HG03159 (cell line): ENCODE data around the gene SEMA7A.
A peak's percentile ranks its signal among the peaks of the same experiment; 100 is the strongest.
"Not testable (repeated sequence)": the region's sequence is repeated elsewhere in the genome, so short reads cannot be mapped to it uniquely, and the experiment has no call there.

Experiments
- ATAC-seq: cut with Tn5 transposase; IDR thresholded peaks from one replicate; pipeline ENCODE4 v1.9.1; 2021; ENCODE audit warnings: mild to moderate bottlenecking, moderate library complexity; ENCODE audit not compliant: unreplicated experiment

SEMA7A gene

GRCh38 chr15:74433592-74434262 lies at the start of gene SEMA7A:
Gene SEMA7A, minus strand, starts transcription at chr15:74433958. Its CDS starts 40 bp downstream, at chr15:74433918.
- ATAC-seq = peak; percentile 68

GRCh38 chr15:74482661-74483060 lies 48.9 kb upstream of the SEMA7A start:
- no peak for ATAC-seq

GRCh38 chr15:74480364-74480763 lies 46.6 kb upstream of the SEMA7A start:
- not testable (repeated sequence) for ATAC-seq

- ATAC-seq = not testable (repeated sequence)
Measured at GRCh38 chr15:74471621-74472020, 37.9 kb upstream of the SEMA7A start.

GRCh38 chr15:74470631-74471395 lies 37.1 kb upstream of the SEMA7A start:
- no peak for ATAC-seq

GRCh38 chr15:74468341-74469032 lies 34.7 kb upstream of the SEMA7A start:
- ATAC-seq = no peak

GRCh38 chr15:74466570-74466969 lies 32.8 kb upstream of the SEMA7A start:
- no peak for ATAC-seq

GRCh38 chr15:74464897-74465296 lies 31.1 kb upstream of the SEMA7A start:
- no peak for ATAC-seq

GRCh38 chr15:74464216-74464615 lies 30.5 kb upstream of the SEMA7A start:
- ATAC-seq = no peak

GRCh38 chr15:74463634-74464033 lies 29.9 kb upstream of the SEMA7A start:
- no peak for ATAC-seq

- ATAC-seq = no peak
Measured at GRCh38 chr15:74461847-74462511, 28.2 kb upstream of the SEMA7A start.

GRCh38 chr15:74460871-74461846 lies 27.4 kb upstream of the SEMA7A start, which contains the start of gene UBL7:
Gene UBL7, minus strand, starts transcription at chr15:74461160. Its CDS starts 2,293 bp downstream, at chr15:74458867.
- ATAC-seq = peak; percentile 90

- ATAC-seq = no peak
Measured at GRCh38 chr15:74460298-74460697, 26.5 kb upstream of the SEMA7A start.

GRCh38 chr15:74459798-74460197 lies 26.0 kb upstream of the SEMA7A start:
- ATAC-seq = not testable (repeated sequence)

GRCh38 chr15:74458473-74458872 lies 24.7 kb upstream of the SEMA7A start:
- ATAC-seq = no peak

- ATAC-seq = not testable (repeated sequence)
Measured at GRCh38 chr15:74457036-74457435, 23.3 kb upstream of the SEMA7A start.

- ATAC-seq = no peak
Measured at GRCh38 chr15:74454764-74455500, 21.2 kb upstream of the SEMA7A start.

GRCh38 chr15:74453925-74454763 lies 20.4 kb upstream of the SEMA7A start:
- ATAC-seq = no peak
